ENCODE measurements around the gene USP6. TPM values are rescaled to one million over a fixed set of nuclear protein-coding genes. Genes with fewer than 3 reads are reported as not detected.

The USP6 gene
- total RNA-seq, 6 experiments from 2014 or later, result 0.05 to 0.19 (median 0.10) TPM

DNA sequence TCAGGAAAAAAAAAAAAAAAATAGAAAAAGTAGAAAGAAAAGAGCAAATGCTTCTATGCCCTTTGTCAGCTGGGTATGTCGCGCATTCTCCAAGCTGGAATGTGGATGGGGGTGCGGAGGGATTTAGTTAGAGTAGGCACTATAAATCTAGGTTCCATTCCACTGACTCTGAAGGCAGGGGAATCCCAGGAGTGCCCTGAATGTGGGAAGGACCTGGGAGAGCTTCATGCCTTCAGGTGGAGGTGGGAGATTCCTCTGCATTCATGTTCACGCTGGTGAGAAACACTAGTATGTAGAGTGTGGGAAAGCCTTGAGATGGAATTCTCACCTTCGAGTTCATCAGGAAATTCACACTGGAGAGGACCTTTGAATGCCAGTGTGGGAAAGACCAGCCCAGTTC is 16.6 kb upstream of the USP6 start:
- Mint-ChIP-seq H3K4me3 (no peak overlapping the region), H3K9me3 (peaks cover 90% of the 10 kb centered on the region), H3K36me3 (ENCODE audit: low read depth) (peaks cover 50% of the 10 kb centered on the region), H3K4me1 (ENCODE audit: low read depth) (no peaks in the 10 kb centered on the region), H3K27me3 (ENCODE audit: insufficient read depth) (peaks cover 9% of the 10 kb centered on the region; the same call in 1 of the 2 replicates), H3K27ac (no peak overlapping the region)
- TF ChIP-seq, protein P1, sequence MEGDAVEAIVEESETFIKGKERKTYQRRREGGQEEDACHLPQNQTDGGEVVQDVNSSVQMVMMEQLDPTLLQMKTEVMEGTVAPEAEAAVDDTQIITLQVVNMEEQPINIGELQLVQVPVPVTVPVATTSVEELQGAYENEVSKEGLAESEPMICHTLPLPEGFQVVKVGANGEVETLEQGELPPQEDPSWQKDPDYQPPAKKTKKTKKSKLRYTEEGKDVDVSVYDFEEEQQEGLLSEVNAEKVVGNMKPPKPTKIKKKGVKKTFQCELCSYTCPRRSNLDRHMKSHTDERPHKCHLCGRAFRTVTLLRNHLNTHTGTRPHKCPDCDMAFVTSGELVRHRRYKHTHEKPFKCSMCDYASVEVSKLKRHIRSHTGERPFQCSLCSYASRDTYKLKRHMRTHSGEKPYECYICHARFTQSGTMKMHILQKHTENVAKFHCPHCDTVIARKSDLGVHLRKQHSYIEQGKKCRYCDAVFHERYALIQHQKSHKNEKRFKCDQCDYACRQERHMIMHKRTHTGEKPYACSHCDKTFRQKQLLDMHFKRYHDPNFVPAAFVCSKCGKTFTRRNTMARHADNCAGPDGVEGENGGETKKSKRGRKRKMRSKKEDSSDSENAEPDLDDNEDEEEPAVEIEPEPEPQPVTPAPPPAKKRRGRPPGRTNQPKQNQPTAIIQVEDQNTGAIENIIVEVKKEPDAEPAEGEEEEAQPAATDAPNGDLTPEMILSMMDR (IDR thresholded peaks at IDR 0.05), result no peak
- no peak for DNase-seq

DNA sequence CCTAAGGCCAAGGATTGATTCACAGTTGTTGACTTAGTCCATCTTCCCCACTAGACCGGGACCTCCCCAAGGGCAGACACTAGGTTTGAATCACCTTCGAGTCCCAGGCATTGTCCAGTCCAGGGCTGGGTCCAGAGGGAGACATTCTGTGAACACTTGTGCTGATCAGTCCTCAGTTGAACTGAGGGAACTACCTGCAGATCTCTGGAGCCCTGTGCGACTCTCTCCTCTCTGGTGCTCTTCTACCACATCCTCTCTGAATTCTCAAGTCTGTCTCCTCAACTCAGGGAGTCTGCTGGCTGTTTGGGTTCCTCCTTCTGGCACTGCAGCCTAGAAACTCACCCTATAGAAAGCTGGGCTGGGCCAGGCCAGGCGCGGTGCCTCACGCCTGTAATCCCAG is 15.0 kb upstream of the USP6 start:
- TF ChIP-seq, protein P1 (IDR thresholded peaks at IDR 0.05), result no peak
- no peak for DNase-seq
- Mint-ChIP-seq H3K27ac (no peak overlapping the region), H3K4me3 (no peak overlapping the region), H3K27me3 (ENCODE audit: insufficient read depth) (peaks cover 9% of the 10 kb centered on the region; the same call in 1 of the 2 replicates), H3K36me3 (ENCODE audit: low read depth) (peaks cover 51% of the 10 kb centered on the region), H3K4me1 (ENCODE audit: low read depth) (no peaks in the 10 kb centered on the region), H3K9me3 (peaks cover 89% of the 10 kb centered on the region)

DNA sequence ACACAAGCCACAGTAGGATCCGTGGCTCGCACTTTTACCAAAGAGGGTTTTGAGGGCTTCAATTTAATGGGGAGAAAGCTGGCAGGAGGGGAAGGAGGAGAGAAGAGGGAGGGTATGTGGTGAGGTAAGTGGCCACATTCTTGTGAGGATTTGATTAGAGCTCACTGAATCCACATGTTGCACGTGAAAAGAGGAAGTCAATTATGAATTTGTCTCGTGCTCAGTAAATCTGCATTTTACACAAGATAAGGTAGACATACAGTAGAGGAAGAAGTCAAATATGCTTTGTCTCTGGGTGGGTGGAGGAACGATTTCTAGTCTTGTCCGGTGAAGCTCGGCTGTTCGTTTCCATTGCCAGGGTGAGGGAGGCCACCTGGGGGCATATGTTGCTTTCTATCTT is 5.0 kb upstream of the USP6 start:
- Mint-ChIP-seq H3K4me1 (ENCODE audit: low read depth) (peaks cover 17% of the 10 kb centered on the region), H3K27me3 (ENCODE audit: insufficient read depth) (peaks cover 3% of the 10 kb centered on the region; the same call in 1 of the 2 replicates), H3K9me3 (peaks cover 40% of the 10 kb centered on the region), H3K4me3 (peak overlapping the region; percentile 87), H3K27ac (peak overlapping the region; percentile 27), H3K36me3 (ENCODE audit: low read depth) (peaks cover 63% of the 10 kb centered on the region)
- no peak for DNase-seq
- TF ChIP-seq, protein P1 (IDR thresholded peaks at IDR 0.05), result no peak

DNA sequence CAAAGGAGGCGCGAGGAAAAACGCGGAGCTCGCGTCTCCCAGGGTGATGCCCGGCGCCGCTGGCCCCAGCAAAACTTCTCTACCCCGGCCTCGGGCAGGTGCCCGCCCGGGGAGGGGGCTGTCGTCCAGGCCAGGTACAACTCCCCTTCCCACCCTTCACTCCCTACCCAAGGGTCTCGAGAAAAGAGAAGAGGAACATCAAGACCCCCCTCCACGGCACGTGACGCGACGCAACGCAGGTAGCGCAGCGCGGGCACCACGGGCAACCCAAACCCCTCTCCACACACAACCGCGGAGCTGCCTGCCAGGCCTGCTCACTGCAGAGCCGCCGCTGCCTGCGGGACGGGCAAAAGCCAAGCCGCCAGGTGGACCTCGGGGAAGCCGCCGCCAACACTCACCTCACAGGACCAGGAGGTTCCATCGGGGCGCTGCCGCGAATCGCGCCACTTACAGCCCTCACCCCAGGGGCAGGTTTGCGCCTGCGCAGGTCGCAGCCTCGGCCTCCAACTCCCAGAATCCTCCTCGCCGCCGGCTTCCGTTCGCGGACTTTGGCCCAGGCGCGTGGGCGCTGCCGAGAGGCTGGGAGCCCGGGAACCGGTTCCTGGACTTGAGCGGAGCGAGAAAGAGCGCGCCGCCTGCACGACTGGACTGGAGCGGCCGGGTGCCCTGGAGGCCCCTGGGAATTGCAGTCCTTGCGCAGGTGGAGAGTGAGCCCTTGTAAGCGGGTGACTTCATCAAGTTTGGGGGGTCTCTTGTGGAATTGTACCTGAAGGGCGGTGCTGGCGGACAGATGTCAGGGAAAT is 4.2 kb upstream of the USP6 start, which contains the start of gene ZNF232:
Gene ZNF232 (minus strand): TSS at position 477 of the 803 bp plus-strand sequence. CDS start 56 bp downstream, at position 421.
- H3K4me3 Mint-ChIP-seq, result peak within 1 kb of the TSS; percentile 87
- H3K4me1 Mint-ChIP-seq (ENCODE audit: low read depth), result peaks cover 17% of the 10 kb centered on the region
- H3K27me3 Mint-ChIP-seq (ENCODE audit: insufficient read depth), result peaks cover 3% of the 10 kb centered on the region; the same call in 1 of the 2 replicates
- TF ChIP-seq, protein P1 (IDR thresholded peaks at IDR 0.05), result no peak; the same call in 1 of the 2 replicates
- peak; percentile 86 for DNase-seq
- H3K36me3 Mint-ChIP-seq (ENCODE audit: low read depth), result peaks cover 55% of the 10 kb centered on the region
- peaks cover 32% of the 10 kb centered on the region for H3K9me3 Mint-ChIP-seq
- peak within 1 kb of the TSS; percentile 73 for H3K27ac Mint-ChIP-seq

DNA sequence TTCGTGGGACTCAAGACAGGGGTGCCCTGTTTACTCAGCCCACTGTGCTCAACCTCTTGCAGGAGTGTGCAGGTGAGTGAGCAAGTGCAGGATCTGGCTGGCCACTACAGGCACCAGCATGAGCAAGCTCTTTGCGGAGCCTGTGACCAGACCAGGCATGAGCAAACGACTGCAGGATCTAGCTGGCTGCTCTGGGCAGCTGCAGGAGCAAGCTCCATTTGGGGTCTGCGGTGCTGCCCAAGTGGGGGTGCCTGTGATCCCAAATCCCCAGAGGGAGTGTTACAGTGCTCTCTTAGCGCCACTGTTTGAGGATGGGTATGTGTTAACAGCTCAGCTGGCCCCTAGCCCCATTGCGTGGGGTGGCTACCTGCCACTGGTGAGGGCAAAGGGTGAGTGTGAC is 2.4 kb downstream of the USP6 start:
- H3K27me3 Mint-ChIP-seq (ENCODE audit: insufficient read depth), result peaks cover 17% of the 10 kb centered on the region
- DNase-seq, result no peak
- peaks cover 9% of the 10 kb centered on the region for H3K36me3 Mint-ChIP-seq (ENCODE audit: low read depth)
- H3K9me3 Mint-ChIP-seq, result peaks cover 4% of the 10 kb centered on the region
- no peaks in the 10 kb centered on the region for H3K4me1 Mint-ChIP-seq (ENCODE audit: low read depth)
- TF ChIP-seq, protein P1 (IDR thresholded peaks at IDR 0.05), result no peak
- H3K27ac Mint-ChIP-seq, result no peak overlapping the region
- H3K4me3 Mint-ChIP-seq, result no peak overlapping the region
